NCI-H748 (cell line): ENCODE data around the gene ARSD.
"Not testable (repeated sequence)": the region's sequence is repeated elsewhere in the genome, so short reads cannot be mapped to it uniquely, and the experiment has no call there.

Experiments
- DNase-seq: peaks from one replicate; lab custom pipeline; 2025; ENCODE audit not compliant: unreplicated experiment; lab: John Stamatoyannopoulos, UW

Gene ARSD, protein sequence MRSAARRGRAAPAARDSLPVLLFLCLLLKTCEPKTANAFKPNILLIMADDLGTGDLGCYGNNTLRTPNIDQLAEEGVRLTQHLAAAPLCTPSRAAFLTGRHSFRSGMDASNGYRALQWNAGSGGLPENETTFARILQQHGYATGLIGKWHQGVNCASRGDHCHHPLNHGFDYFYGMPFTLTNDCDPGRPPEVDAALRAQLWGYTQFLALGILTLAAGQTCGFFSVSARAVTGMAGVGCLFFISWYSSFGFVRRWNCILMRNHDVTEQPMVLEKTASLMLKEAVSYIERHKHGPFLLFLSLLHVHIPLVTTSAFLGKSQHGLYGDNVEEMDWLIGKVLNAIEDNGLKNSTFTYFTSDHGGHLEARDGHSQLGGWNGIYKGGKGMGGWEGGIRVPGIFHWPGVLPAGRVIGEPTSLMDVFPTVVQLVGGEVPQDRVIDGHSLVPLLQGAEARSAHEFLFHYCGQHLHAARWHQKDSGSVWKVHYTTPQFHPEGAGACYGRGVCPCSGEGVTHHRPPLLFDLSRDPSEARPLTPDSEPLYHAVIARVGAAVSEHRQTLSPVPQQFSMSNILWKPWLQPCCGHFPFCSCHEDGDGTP

DNA sequence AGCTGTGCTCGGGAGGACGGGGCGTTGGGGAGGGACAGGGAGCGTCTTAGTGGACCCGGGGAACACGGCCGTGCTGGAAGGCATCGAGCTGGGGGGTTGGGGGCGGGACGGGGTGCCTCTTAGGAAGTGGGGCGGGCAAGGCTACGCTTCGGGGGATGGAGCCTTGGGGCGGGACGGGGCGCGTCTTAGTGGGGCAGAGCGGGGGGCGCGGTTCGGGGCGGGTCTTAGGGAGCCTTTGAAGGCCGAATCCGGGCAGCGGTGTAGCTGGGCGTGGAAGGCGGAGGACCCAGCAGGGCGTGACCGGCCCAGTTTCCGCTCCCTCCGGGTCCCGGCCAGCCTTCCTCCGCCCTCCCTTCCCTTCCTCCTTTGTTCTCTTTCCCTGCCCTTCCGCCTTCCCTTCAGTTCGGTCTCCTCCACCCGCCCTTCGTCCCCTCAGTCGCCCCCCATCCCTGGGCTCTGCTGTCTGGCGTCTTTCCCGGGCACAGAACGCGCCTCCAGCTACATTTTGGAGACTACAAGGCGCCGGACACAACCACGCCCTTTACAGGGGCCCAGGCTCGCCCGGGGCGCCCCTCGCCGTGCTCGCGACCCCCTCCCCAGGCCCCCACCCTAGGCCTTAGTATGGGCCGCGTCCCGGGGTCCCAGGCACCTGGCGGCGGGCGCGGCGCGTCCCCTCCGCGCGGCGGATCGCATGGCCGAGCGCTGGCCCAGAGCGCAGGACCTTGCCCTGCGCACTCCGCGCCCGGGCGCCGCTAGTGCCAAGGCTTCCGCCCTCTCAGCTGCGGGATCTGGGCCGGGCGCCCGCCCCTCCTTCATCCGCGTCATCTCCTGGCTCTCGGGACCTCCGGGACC is at the start of gene ARSD:
TSS of gene ARSD (minus strand) at position 757 of the 852 bp plus-strand sequence. CDS start at position 693, 64 bp downstream.
- peak; percentile 74 for DNase-seq

GRCh38 chrX:2978639-2979038 is 49.5 kb upstream of the ARSD start:
- DNase-seq: not testable (repeated sequence)

GRCh38 chrX:2974961-2975360 is 45.8 kb upstream of the ARSD start:
- no peak for DNase-seq

DNA sequence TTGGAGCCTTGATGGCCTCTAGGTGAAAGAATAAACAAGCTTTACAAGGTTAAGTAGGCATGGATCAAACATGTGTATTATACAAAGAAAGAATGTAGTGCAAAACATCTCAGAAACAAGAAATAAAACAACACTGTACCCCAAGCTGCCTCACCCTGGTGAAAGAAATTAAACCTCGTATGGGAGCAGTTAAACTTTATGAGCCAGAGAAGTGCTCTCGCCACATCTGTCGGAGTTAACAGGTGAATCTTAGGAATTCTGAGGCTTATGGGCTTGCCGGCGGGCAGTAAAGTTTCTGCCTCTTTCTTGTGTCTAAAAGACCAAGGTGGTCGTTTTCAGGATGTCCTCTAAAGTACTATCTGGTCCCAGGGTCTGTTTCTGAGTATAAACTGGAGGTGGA is 43.3 kb upstream of the ARSD start:
- DNase-seq: no peak

- no peak for DNase-seq
Observed at GRCh38 chrX:2969021-2969420, 39.9 kb upstream of the ARSD start.

- no peak for DNase-seq
Observed at GRCh38 chrX:2967998-2968909, 39.1 kb upstream of the ARSD start.

DNA sequence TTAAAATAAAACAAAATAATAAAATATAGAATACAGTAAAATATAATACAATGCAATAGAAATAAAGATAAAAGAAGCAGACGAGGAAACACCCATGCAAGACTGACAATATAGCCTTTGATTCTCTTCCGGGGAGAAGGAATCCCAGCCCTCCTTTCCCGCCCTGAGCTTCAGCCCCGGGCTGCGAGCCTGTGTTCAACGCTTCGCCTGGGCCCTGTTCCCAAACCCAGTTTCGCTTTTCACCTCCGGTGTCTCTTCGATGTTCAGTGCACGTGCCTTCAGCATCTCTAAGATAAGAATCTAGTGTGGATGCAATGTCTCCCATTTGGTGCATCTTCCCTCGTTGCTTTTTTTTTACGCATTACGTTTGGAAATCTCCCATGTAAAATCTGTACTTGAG is 38.4 kb upstream of the ARSD start:
- DNase-seq: no peak

DNA sequence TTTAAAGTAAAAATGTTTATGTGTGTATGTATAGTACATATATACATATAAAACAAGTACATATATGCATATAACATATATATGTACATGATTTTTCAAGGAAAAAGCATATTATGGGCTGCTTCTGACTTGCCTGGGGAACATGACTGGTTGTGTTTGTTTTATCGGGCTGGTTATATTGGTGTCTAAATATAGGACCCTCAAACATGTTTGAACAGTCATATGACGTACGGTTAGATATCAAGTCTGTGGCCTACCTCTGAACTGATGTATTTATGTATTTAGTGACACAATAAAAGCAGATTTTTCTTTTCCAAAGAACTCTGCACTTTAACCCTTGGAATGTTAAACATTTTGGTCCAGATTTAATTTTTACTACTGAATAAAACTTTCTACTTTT is 37.9 kb upstream of the ARSD start:
- DNase-seq: no peak

DNA sequence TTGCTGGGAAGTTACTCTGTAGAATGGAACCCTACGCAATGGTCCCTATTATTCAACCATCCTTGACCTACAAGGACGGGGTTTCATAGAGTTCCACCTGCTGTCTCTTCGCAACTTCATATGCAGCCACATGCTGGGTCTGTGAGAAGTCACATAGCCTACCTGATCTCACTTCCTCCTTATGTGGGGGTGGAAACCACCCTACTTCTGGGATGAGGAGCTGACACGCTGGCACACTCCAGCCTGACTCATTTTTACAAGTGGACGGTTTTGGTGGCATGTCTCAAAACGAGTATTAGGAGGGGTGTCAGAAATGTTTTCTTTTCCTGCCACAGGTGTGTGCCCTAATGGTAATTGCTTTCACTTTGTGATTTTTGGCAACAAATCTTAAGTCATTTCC is 36.8 kb upstream of the ARSD start:
- no peak for DNase-seq

DNA sequence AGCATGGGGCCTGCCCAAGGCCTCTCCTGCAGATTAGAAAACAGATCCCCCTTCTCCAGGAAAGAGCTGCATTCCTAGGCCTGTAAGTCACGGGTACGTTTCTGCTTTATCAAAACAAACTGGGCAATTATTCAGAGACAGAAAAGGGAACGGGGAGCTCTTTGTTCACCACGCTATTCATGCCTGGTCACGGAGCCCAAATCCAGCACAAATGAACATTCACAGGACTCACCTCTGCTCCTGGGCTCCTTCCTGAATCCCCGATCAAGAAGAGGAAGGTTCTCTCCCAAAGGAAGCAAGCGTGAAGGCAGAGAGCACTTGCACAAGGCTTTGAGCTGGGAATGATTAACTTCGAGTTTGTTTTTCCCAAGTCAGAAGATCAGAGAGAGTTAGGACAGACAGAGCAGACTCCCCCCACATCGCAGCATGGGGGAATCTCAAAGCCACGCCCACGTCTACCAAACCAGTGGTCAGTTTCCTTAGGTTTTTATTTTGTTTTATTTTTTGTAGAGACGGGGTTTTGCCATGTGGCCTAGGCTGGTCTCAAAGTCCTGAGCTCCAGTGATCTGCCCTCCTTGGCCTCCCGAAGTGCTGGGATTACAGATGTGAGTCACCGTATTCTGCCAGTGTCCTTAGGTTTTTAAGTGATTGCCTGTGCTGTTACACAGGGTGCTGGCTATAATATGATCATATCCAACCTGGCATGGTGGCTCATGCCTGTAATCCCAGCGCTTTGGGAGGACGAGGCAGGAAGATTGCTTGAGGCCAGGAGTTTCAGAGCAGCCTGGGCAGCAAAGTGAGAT is 35.1 kb upstream of the ARSD start:
- not testable (repeated sequence) for DNase-seq

DNA sequence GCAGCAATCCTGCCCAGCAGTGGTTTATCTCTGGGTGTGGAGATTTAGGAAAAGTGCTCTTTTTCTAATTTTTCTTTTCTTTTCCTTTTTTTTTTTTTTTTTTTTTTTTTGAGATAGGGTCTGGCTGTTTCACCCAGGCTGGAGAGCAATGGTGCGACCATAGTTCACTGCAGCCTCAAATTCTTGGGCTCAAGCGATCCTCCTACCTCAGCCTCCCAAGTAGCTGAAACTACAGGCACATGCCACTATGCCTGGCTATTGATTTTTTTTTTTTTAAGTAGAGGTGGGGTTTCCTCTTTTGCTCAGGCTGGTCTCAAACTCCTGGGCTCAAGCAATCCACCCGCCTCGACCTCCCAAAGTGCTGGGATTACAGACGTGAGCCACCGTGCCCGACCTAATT is 34.3 kb upstream of the ARSD start:
- not testable (repeated sequence) for DNase-seq

GRCh38 chrX:2962381-2962780 is 33.2 kb upstream of the ARSD start:
- DNase-seq: no peak

- DNase-seq: no peak
Observed at GRCh38 chrX:2960861-2961515, 31.8 kb upstream of the ARSD start.

GRCh38 chrX:2958199-2958598 is 29.1 kb upstream of the ARSD start:
- DNase-seq: no peak

- no peak for DNase-seq
Observed at GRCh38 chrX:2955838-2956237, 26.7 kb upstream of the ARSD start.

DNA sequence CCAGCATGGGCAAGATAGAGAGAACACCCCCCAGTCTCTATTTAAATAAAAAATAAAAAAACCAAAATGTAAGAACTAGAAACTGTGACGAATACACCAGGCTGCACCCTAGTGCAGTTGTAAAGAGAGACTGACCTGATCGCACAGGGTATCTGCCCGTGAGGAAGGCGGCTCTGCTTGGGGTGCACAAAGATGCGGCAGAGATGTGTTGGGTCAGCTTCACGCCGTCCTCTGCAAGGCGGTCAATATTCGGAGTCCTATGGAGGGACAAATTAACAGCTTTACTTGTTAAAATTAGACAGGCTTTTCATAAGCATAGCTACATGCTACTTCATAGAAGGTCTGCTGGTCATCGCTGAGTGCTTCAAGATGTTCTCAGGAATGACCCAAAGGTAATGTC is 26.1 kb upstream of the ARSD start:
- DNase-seq: no peak

DNA sequence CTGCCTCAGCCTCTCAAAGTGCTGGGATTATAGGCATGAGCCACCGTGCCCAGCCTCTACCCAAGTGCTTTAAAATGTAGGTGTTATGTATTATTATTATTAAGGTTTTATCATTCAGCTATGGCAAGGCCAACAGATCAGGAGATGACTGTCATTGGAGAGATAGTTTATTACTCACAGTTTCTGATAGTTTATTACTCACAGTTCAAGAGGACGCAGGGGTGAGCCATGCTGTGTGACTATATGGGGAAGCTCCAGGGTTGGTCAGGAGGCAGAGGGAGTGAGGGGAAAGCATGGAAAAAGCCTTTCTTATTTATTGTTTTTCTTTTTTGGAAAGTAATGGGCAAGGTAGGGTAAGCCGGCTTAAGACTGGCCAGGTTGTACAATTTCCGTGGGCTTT is 25.4 kb upstream of the ARSD start:
- DNase-seq: no peak

GRCh38 chrX:2937942-2938341 is 8.8 kb upstream of the ARSD start:
- not testable (repeated sequence) for DNase-seq
